Calu3 (cell line): ENCODE data around the gene LRG1. TPM values are rescaled to one million over a fixed set of nuclear protein-coding genes. Genes with fewer than 3 reads are reported as not detected.

Source experiments
- BruUV-seq: library from RNA; stranded (reverse); fragments of 400-500 nt; replicated peaks from 2 replicates; lab custom pipeline; 2021; lab: Mats Ljungman, UMichigan
- CTCF ChIA-PET: fragments of 300-600 bp; sonication (Branson Sonifier 250); formaldehyde crosslinking; loops from one replicate; lab custom pipeline; 2022; ENCODE audit warnings: antibody characterized with exemption; lab: Charles Lee
- DNase-seq: peaks from one replicate; pipeline ENCODE4 v3.0.0; 2022
- H3K27ac Mint-ChIP-seq: one replicate; pipeline ENCODE4 v1.8.0; 2022; ENCODE audit warnings: mixed read lengths; ENCODE audit not compliant: unreplicated experiment
- H3K27me3 Mint-ChIP-seq: one replicate; pipeline ENCODE4 v1.8.0; 2022; ENCODE audit warnings: mixed read lengths; ENCODE audit not compliant: unreplicated experiment
- H3K36me3 Mint-ChIP-seq: one replicate; pipeline ENCODE4 v1.8.0; 2022; ENCODE audit warnings: mild to moderate bottlenecking, moderate library complexity, mixed read lengths; ENCODE audit not compliant: insufficient read depth, unreplicated experiment
- H3K4me1 Mint-ChIP-seq: one replicate; pipeline ENCODE4 v1.8.0; 2022; ENCODE audit warnings: mild to moderate bottlenecking, low read depth, mixed read lengths; ENCODE audit not compliant: unreplicated experiment
- H3K4me3 Mint-ChIP-seq: one replicate; pipeline ENCODE4 v1.8.0; 2022; ENCODE audit warnings: mild to moderate bottlenecking, low read depth, moderate library complexity, mixed read lengths; ENCODE audit not compliant: unreplicated experiment
- H3K9me3 Mint-ChIP-seq: one replicate; pipeline ENCODE4 v1.8.0; 2022; ENCODE audit warnings: low read depth, mixed read lengths; ENCODE audit not compliant: unreplicated experiment
- CTCF ChIP-seq: fragments of 200-600 bp; IDR thresholded peaks from one replicate; pipeline ENCODE4 v1.8.0; 2022; ENCODE audit warnings: antibody characterized with exemption; ENCODE audit not compliant: unreplicated experiment
- intact Hi-C: fragments of 100-400 bp; cut with micrococcal nuclease; formaldehyde crosslinking; loops from one replicate; pipeline ENCODE4 v1.10.0; 2022; ENCODE audit not compliant: unreplicated experiment
- total RNA-seq: library from RNA; stranded (reverse); gene quantifications from 2 replicates; pipeline ENCODE4 v1.2.3, GENCODE V29; 2022

The LRG1 gene
- total RNA-seq, 1 experiment from 2014 or later = 28.5 TPM

- BruUV-seq = no TSS peak
- Mint-ChIP-seq H3K4me1 (no peaks in the 10 kb centered on the region), H3K27ac (no peak overlapping the region), H3K27me3 (no peaks in the 10 kb centered on the region), H3K9me3 (no peaks in the 10 kb centered on the region), H3K36me3 (peaks cover 5% of the 10 kb centered on the region), H3K4me3 (no peak overlapping the region)
- no peak for TF ChIP-seq CTCF
- DNase-seq = no peak
- intact Hi-C loops = no loop called here
- CTCF ChIA-PET = no interaction called here
These were observed 52.3 kb downstream of the LRG1 start for GRCh38 chr19:4487572-4487971.

Other genes starting within 250 kb of the LRG1 start
- gene TMIGD2, start 237.6 kb downstream of the LRG1 start, total RNA-seq = not detected in 2 replicates
- 1.2 and 1.9 TPM in 2 replicates for gene FSD1, start 235.4 kb downstream of the LRG1 start, total RNA-seq
- 28.7 and 30.5 TPM in 2 replicates for gene STAP2, start 201.2 kb downstream of the LRG1 start, total RNA-seq
- 15.3 and 21.1 TPM in 2 replicates for gene MPND, start 196.5 kb downstream of the LRG1 start, total RNA-seq
- 40.7 and 42.0 TPM in 2 replicates for gene SH3GL1, start 139.5 kb downstream of the LRG1 start, total RNA-seq
- gene CHAF1A, start 137.4 kb downstream of the LRG1 start, total RNA-seq = 37.2 and 43.3 TPM in 2 replicates
- 38.9 and 47.1 TPM in 2 replicates for gene UBXN6, start 82.2 kb downstream of the LRG1 start, total RNA-seq
- gene HDGFL2, start 67.7 kb downstream of the LRG1 start, total RNA-seq = 31.9 and 40.6 TPM in 2 replicates
- gene PLIN4, start 21.6 kb downstream of the LRG1 start, total RNA-seq = 1.1 and 2.3 TPM in 2 replicates
- gene PLIN5, start 4.8 kb downstream of the LRG1 start, total RNA-seq = 7.6 and 13.1 TPM in 2 replicates
- gene SEMA6B, start 19.6 kb upstream of the LRG1 start, total RNA-seq = 0.21 and 0.34 TPM in 2 replicates
- 4.3 and 5.3 TPM in 2 replicates for gene TNFAIP8L1, start 99.5 kb upstream of the LRG1 start, total RNA-seq
- gene MYDGF, start 130.3 kb upstream of the LRG1 start, total RNA-seq = 77.1 and 81.2 TPM in 2 replicates
- gene DPP9, start 183.8 kb upstream of the LRG1 start, total RNA-seq = 52.2 and 59.2 TPM in 2 replicates